K562 (cell line): ENCODE data around the gene PAQR8. TPM values are rescaled to one million over a fixed set of nuclear protein-coding genes. Genes with fewer than 3 reads are reported as not detected.

Experiments
- C11orf30 ChIP-seq: fragments of 450-650 bp; IDR thresholded peaks from 2 replicates; pipeline ENCODE4 v1.6.1; 2016; ENCODE audit warnings: low read depth, mild to moderate bottlenecking
- FOSL1 ChIP-seq: fragments of 200-800 bp; sonication (Bioruptor generic); conservative IDR thresholded peaks from 2 replicates; pipeline ENCODE4 v1.6.1; 2016; ENCODE audit warnings: missing genetic modification characterization, missing compliant biosample characterization
- JUND ChIP-seq, 2 experiments: IDR thresholded peaks; 2 replicates in 1 of 2; 3 replicates in 1 of 2; pipeline ENCODE4 v1.6.1; 2011; ENCODE audit warnings: borderline replicate concordance in 2 of 2, low read depth in 2 of 2, low read length in 2 of 2, improper control_type of control experiment in 1 of 2, missing biosample characterization in 1 of 2, missing genetic modification characterization in 1 of 2, missing genetic modification reagents in 1 of 2
- MAFG ChIP-seq: fragments of 450-650 bp; conservative IDR thresholded peaks from 2 replicates; pipeline ENCODE4 v1.6.1; 2016; ENCODE audit warnings: missing genetic modification characterization, missing compliant biosample characterization
- MCM3 ChIP-seq: fragments of 450-650 bp; IDR thresholded peaks from 2 replicates; pipeline ENCODE4 v1.6.1; 2016
- MTA1 ChIP-seq: fragments of 450-650 bp; IDR thresholded peaks from 2 replicates; pipeline ENCODE4 v1.6.1; 2017; ENCODE audit warnings: borderline replicate concordance
- MYBL2 ChIP-seq, 2 experiments: fragments of 450-650 bp in 1 of 2; sonication (generic) in 1 of 2; formaldehyde crosslinking in 1 of 2; IDR thresholded peaks; 2 replicates each; pipeline versions ENCODE4 v1.6.1 to v1.8.1; 2017 to 2022; ENCODE audit warnings: borderline replicate concordance in 1 of 2, inconsistent platforms in 1 of 2, low read depth in 1 of 2, mild to moderate bottlenecking in 1 of 2, missing genetic modification reagents in 1 of 2, moderate library complexity in 1 of 2
- TCF7 ChIP-seq: sonication (generic); IDR thresholded peaks from 2 replicates; pipeline ENCODE4 v1.6.1; 2016; ENCODE audit warnings: antibody characterized with exemption, borderline replicate concordance
- TEAD4 ChIP-seq, 2 experiments: sonication (generic) in 1 of 2; formaldehyde crosslinking in 1 of 2; IDR thresholded peaks; 2 replicates each; pipeline versions ENCODE4 v1.6.1 to v1.8.0; 2012 to 2022; ENCODE audit warnings: borderline replicate concordance in 1 of 2, inconsistent platforms in 1 of 2, low read length in 1 of 2, mild to moderate bottlenecking in 1 of 2, missing genetic modification reagents in 1 of 2
- polyA plus RNA-seq, 8 experiments: library from polyadenylated mRNA; depleted of rRNA in 4 of 8; stranded (reverse) in 5 of 8; unstranded in 3 of 8; fragments of >200 nt; fragmentation: Nextera tagmentation in 2 of 8; fragmentation: Illumina TruSeq in 1 of 8; extraction: Ambion mirVana in 2 of 8; extraction: Trizol in 1 of 8; gene quantifications; 2 replicates each; pipeline versions ENCODE4 v1.2.1 to v1.2.3, GENCODE V29; 2011 to 2014; ENCODE audit warnings: inconsistent platforms in 1 of 8, missing spikeins in 1 of 8
- total RNA-seq, 7 experiments: library from RNA; depleted of rRNA in 6 of 7; stranded (reverse); fragments of >200 nt in 6 of 7; fragmentation: Illumina TruSeq in 2 of 7; extraction: Trizol in 2 of 7; gene quantifications; 2 replicates each; pipeline versions ENCODE4 v1.2.1 to v1.2.3, GENCODE V29; 2011 to 2021; ENCODE audit warnings: low replicate concordance in 1 of 7
- TF ChIP-seq, protein P1 (sequence below): fragments of 450-650 bp; formaldehyde crosslinking; IDR thresholded peaks from 2 replicates; pipeline ENCODE4 v1.4.0; 2020; ENCODE audit warnings: mild to moderate bottlenecking, mixed read lengths
- TF ChIP-seq, protein P2 (sequence below), 2 experiments: fragments of 450-650 bp in 1 of 2; sonication (generic) in 1 of 2; formaldehyde crosslinking in 1 of 2; IDR thresholded peaks in 1 of 2; conservative IDR thresholded peaks in 1 of 2; 2 replicates each; pipeline versions ENCODE4 v1.6.1 to v1.8.1; 2016 to 2023; ENCODE audit warnings: mild to moderate bottlenecking in 2 of 2, moderate library complexity in 2 of 2, inconsistent platforms in 1 of 2, missing genetic modification reagents in 1 of 2

Gene PAQR8
- total and polyA plus RNA-seq, 9 of the 15 experiments (the other 6 are each of a cell fraction or from before 2014, with no cell fraction given): 1.4 to 10.2 (median 3.5) TPM

DNA sequence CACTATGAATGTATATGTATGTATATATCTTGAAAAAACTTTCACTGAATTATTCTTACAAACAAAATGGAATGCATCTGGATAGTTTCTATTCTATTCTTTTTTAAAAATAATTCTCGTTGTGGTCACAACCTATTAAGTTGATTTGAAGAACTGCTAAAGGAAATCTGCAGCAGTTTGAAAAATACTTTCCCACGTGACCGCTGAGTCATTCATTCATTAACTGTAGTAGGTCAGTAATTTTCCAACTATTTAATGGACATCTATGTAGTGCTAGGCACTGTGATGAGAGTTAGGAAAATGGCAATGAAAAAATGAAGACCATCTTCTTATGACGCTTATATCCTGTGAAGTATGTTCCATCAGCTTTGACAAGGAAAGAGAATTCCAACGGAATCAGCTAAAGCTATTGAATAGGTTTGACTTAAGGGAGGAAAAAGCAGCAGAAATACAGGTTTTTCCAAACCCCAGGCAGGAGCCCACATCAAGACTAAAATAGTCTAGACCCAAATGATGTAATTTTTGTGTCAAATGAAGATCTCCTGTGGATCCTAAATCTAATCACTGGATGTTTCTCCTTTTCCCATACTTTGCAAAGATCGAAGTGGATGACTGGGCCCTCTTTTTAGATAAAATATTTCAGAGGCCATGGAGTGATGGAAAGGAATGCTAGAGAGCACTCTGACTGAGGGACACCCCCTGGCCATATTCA is 54.1 kb downstream of the PAQR8 start (continued):
- TF ChIP-seq C11orf30 (peak; percentile 47), JUND (IDR thresholded peaks at IDR 0.05; ENCODE audit: borderline replicate concordance, low read depth, low read length) (peak; percentile 36; the same call in 1 of the 2 replicates), JUND (tag; IDR thresholded peaks at IDR 0.05; ENCODE audit: borderline replicate concordance, low read depth, low read length) (peak; percentile 55; the same call in 2 of the 3 replicates), MAFG (tag) (peak; percentile 57), MCM3 (no peak), TCF7 (peak; percentile 12; the same call in 1 of the 2 replicates), TEAD4 (IDR thresholded peaks at IDR 0.05; ENCODE audit: low read length) (no peak), TEAD4 (CRISPR knock-in tag; IDR thresholded peaks at IDR 0.05; ENCODE audit: borderline replicate concordance) (no peak), FOSL1 (tag) (peak; percentile 52), MYBL2 (IDR thresholded peaks at IDR 0.05; ENCODE audit: low read depth) (no peak), MYBL2 (CRISPR knock-in tag; IDR thresholded peaks at IDR 0.05; ENCODE audit: borderline replicate concordance) (no peak), MTA1 (no peak)
- TF ChIP-seq, protein P1, sequence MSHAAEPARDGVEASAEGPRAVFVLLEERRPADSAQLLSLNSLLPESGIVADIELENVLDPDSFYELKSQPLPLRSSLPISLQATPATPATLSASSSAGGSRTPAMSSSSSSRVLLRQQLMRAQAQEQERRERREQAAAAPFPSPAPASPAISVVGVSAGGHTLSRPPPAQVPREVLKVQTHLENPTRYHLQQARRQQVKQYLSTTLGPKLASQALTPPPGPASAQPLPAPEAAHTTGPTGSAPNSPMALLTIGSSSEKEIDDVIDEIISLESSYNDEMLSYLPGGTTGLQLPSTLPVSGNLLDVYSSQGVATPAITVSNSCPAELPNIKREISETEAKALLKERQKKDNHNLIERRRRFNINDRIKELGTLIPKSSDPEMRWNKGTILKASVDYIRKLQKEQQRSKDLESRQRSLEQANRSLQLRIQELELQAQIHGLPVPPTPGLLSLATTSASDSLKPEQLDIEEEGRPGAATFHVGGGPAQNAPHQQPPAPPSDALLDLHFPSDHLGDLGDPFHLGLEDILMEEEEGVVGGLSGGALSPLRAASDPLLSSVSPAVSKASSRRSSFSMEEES (CRISPR knock-in tag): peak; percentile 54; the same call in 1 of the 2 replicates
- TF ChIP-seq, protein P2, sequence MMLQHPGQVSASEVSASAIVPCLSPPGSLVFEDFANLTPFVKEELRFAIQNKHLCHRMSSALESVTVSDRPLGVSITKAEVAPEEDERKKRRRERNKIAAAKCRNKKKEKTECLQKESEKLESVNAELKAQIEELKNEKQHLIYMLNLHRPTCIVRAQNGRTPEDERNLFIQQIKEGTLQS (IDR thresholded peaks at IDR 0.05): 0 out of 2 replicates have a peak, but pooled peaks have one; percentile 47
- TF ChIP-seq, protein P2 (CRISPR knock-in tag; conservative IDR thresholded peaks at IDR 0.05): no peak
